SK-N-MC (cell line): ENCODE results near the gene SNX15.
"Not testable (repeated sequence)": the region's sequence is repeated elsewhere in the genome, so short reads cannot be mapped to it uniquely, and the experiment has no call there.

Source experiments
- DNase-seq: peaks from one replicate; pipeline ENCODE4 v3.0.0-alpha.2; 2011; ENCODE audit warnings: low read depth, low spot score
- H3K27ac ChIP-seq: fragments of 200-600 bp; sonication (generic); 2 replicates; pipeline ENCODE4 v1.5.1; 2016; ENCODE audit warnings: mixed run types
- H3K36me3 ChIP-seq: fragments of 200-600 bp; sonication (generic); 2 replicates; pipeline ENCODE4 v1.6.1; 2017; ENCODE audit warnings: antibody characterized with exemption, low read length, mixed read lengths; ENCODE audit not compliant: insufficient read depth
- H3K4me3 ChIP-seq: fragments of 200-600 bp; sonication (generic); 2 replicates; pipeline ENCODE4 v1.5.1; 2016
- H3K9ac ChIP-seq: fragments of 200-600 bp; sonication (generic); 2 replicates; pipeline ENCODE4 v1.8.0; 2017; ENCODE audit warnings: mixed run types, mixed read lengths; ENCODE audit not compliant: insufficient read length
- H3K9me3 ChIP-seq: fragments of 200-600 bp; sonication (generic); 2 replicates; pipeline ENCODE4 v1.6.1; 2017; ENCODE audit warnings: low read depth, mild to moderate bottlenecking, antibody characterized with exemption, low read length, moderate library complexity, mixed read lengths
- EZH2 ChIP-seq: fragments of 200-600 bp; sonication (generic); IDR thresholded peaks from one replicate; pipeline ENCODE4 v1.6.1; 2017; ENCODE audit warnings: antibody characterized with exemption
- FOXP2 ChIP-seq: optimal IDR thresholded peaks from 2 replicates; pipeline ENCODE3; 2011; ENCODE audit warnings: mild to moderate bottlenecking, moderate library complexity; ENCODE audit not compliant: insufficient read depth; ENCODE audit errors: extremely low read length, control extremely low read depth
- POLR2AphosphoS5 ChIP-seq: IDR thresholded peaks from 2 replicates; pipeline ENCODE4 v1.6.1; 2012; ENCODE audit warnings: mild to moderate bottlenecking, low read depth, low read length, borderline replicate concordance

Gene SNX15, protein sequence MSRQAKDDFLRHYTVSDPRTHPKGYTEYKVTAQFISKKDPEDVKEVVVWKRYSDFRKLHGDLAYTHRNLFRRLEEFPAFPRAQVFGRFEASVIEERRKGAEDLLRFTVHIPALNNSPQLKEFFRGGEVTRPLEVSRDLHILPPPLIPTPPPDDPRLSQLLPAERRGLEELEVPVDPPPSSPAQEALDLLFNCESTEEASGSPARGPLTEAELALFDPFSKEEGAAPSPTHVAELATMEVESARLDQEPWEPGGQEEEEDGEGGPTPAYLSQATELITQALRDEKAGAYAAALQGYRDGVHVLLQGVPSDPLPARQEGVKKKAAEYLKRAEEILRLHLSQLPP

GRCh38 chr11:65027213-65028067 is at the start of gene SNX15:
Gene SNX15, plus strand, starts transcription at chr11:65027439. Its CDS starts 99 bp downstream, at chr11:65027538.
- TF ChIP-seq FOXP2 (no peak), EZH2 (no peak), POLR2AphosphoS5 (peak; percentile 55)
- no peaks in the 10 kb centered on the region for H3K36me3 ChIP-seq
- peak; percentile 95 for DNase-seq
- H3K9ac ChIP-seq: peak within 1 kb of the TSS; percentile 67
- peak within 1 kb of the TSS; percentile 84 for H3K4me3 ChIP-seq
- H3K9me3 ChIP-seq: no peaks in the 10 kb centered on the region
- no peak within 1 kb of the TSS; the same call in 1 of the 2 replicates for H3K27ac ChIP-seq

DNA sequence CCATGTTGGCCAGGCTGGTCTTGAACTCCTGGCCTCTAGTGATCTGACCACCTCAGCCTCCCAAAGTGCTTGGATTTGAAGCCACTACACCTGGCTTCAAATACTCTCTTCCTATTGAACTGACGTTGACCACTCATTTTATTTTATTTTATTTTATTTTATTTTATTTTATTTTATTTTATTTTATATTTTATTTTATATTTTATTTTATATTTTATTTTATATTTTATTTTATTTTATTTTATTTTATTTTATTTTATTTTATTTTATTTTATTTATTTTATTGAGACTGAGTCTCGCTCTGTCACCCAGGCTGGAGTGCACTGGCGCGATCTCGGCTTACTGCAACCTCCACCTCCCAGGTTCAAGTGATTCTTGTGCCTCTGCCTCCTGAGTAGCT is 43.9 kb upstream of the SNX15 start:
- not testable (repeated sequence) for H3K36me3 ChIP-seq, H3K9ac ChIP-seq, DNase-seq, H3K4me3 ChIP-seq, H3K9me3 ChIP-seq, H3K27ac ChIP-seq

- TF ChIP-seq EZH2 (no peak), FOXP2 (no peak), POLR2AphosphoS5 (no peak)
- Histone ChIP-seq H3K9ac (no peak overlapping the region), H3K9me3 (no peaks in the 10 kb centered on the region), H3K27ac (no peak overlapping the region), H3K4me3 (no peak overlapping the region), H3K36me3 (no peaks in the 10 kb centered on the region)
- no peak for DNase-seq
Measured at GRCh38 chr11:64987998-64988854, 39.0 kb upstream of the SNX15 start.

GRCh38 chr11:64989416-64989815 is 37.8 kb upstream of the SNX15 start:
- Histone ChIP-seq H3K9me3 (no peaks in the 10 kb centered on the region), H3K4me3 (no peak overlapping the region), H3K36me3 (no peaks in the 10 kb centered on the region), H3K27ac (no peak overlapping the region), H3K9ac (no peak overlapping the region)
- no peak for DNase-seq
- no peak for TF ChIP-seq POLR2AphosphoS5
- no peak for TF ChIP-seq EZH2
- no peak for TF ChIP-seq FOXP2

DNA sequence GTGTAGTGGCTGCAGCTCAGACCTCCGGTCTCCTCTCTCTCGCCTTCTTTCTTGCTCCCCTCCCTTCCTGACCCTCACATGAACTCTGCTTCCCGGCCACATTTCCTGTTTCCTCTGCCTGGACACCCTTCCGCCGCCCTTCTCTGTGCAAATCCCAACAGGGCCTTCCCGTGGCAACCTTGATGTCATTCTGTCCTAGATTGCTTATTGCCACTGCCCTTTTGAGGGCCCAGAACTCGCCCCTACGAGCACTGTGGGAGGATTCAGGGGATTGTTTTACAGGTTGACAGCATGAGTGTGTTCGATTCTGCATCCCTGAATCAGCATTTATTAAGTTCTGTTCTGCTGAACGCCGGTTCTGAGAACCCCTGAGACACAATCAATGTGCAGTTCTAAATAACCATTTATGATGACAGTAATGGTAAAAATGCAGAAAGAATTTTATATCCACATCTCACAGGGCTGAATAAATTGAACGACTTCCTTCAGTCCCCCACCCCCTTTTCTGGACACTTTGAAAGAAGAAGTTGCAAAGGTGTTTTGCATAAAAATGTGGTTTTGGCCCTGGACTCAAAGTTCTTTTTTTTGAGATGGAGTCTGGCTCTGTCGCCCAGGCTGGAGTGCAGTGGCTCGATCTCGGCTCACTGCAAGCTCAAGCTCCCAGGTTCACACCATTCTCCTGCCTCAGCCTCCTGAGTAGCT is 36.9 kb upstream of the SNX15 start:
- Histone ChIP-seq H3K27ac (no peak overlapping the region), H3K4me3 (no peak overlapping the region), H3K9ac (no peak overlapping the region)

DNA sequence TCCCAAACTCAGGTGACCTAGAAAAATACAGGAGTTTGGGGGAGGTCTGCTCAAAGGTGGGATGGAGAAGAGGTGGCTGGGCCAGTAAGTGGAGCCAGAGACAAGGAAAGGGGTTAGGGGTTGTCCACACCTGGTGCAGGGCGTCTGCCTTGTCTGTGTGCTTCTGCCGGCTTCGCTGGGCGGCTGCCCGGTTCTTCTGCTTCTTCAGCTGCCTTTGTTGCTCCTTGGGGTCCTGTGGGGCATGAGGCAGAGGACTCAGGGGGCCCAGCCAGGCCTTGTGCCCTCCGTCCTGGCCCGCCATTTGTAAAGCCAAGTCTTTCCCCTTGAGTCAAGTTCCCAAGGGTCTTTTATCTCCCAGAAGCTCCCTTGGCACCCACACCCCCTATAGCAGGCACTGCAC is 32.9 kb upstream of the SNX15 start:
- H3K27ac ChIP-seq: no peak overlapping the region
- DNase-seq: no peak
- no peak for TF ChIP-seq FOXP2
- TF ChIP-seq EZH2: no peak
- no peak for TF ChIP-seq POLR2AphosphoS5
- H3K4me3 ChIP-seq: no peak overlapping the region
- no peak overlapping the region for H3K9ac ChIP-seq
- no peaks in the 10 kb centered on the region for H3K9me3 ChIP-seq
- H3K36me3 ChIP-seq: no peaks in the 10 kb centered on the region

More for the DNA sequence above, 36.9 kb upstream of the SNX15 start:
- H3K9me3 ChIP-seq: no peaks in the 10 kb centered on the region
- no peak for TF ChIP-seq FOXP2
- no peak for TF ChIP-seq EZH2
- TF ChIP-seq POLR2AphosphoS5: no peak
- H3K36me3 ChIP-seq: no peaks in the 10 kb centered on the region
- no peak for DNase-seq

DNA sequence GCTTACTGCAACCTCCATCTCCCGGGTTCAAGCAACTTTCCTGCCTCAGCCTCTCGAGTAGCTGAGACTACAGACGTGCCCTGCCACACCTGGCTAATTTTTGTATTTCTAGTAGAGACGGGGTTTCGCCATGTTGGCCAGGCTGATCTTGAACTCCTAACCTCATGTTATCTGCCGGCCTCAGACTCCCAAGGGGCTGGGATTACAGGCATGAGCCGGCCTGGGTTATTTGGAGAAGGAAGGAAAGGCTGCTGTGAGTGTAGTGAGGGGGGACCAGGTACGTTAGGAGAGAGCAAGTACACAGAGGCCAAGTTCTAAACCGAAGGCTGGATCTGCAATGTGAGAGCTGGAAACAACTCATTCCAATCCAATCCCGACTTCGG is 30.9 kb upstream of the SNX15 start:
- no peaks in the 10 kb centered on the region for H3K9me3 ChIP-seq
- no peak overlapping the region for H3K4me3 ChIP-seq
- H3K27ac ChIP-seq: no peak overlapping the region
- no peak for TF ChIP-seq POLR2AphosphoS5
- no peak for TF ChIP-seq FOXP2
- TF ChIP-seq EZH2: no peak
- H3K9ac ChIP-seq: no peak overlapping the region
- no peaks in the 10 kb centered on the region for H3K36me3 ChIP-seq
- no peak for DNase-seq

GRCh38 chr11:64996710-64997380 is 30.4 kb upstream of the SNX15 start, which contains the start of gene BATF2:
Gene BATF2, minus strand, starts transcription at chr11:64996971. Its CDS starts 57 bp downstream, at chr11:64996914.
- Histone ChIP-seq H3K27ac (no peak within 1 kb of the TSS), H3K4me3 (no peak within 1 kb of the TSS), H3K36me3 (no peaks in the 10 kb centered on the region), H3K9me3 (no peaks in the 10 kb centered on the region), H3K9ac (no peak within 1 kb of the TSS)
- no peak for TF ChIP-seq EZH2
- no peak for TF ChIP-seq POLR2AphosphoS5
- no peak for TF ChIP-seq FOXP2
- DNase-seq: no peak
